ENCODE data around the gene ZNF771.

The ZNF771 gene

DNA sequence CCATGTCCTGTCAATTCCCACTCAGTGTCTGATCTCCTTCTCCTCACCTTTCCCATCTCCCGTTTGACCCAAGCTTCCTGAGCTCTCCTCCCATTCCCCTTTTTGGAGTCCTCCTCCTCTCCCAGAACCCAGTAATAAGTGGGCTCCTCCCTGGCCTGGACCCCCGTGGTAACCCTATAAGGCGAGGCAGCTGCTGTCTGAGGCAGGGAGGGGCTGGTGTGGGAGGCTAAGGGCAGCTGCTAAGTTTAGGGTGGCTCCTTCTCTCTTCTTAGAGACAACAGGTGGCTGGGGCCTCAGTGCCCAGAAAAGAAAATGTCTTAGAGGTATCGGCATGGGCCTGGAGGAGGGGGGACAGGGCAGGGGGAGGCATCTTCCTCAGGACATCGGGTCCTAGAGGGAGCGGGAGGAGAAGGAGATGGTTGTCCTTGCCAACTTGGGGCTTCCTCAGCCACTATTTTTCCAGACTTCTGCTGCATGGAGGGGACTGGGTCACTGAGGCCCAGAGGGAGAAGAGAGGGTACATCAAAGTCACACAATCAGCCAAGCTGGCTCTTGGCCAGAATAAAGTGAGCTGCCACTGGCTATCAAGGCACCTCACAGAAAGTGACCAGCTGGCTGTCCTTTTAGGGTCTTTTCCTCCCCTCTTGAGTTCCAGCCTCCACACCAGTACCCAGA lies 35.2 kb upstream of the ZNF771 start:
- peak overlapping the region in 1 of 2 donors; percentile 88 for H3K27ac ChIP-seq
- no peaks in the 10 kb centered on the region for H3K9me3 ChIP-seq
- DNase-seq = peak in 1 of 2 donors; percentile 61
- peaks cover 0 to 33% (median 24%) of the 10 kb centered on the region in 4 donors for H3K4me1 ChIP-seq
- H3K4me3 ChIP-seq = no peak overlapping the region
- peaks cover 0 to 3% of the 10 kb centered on the region in 2 donors for H3K27me3 ChIP-seq
- H3K36me3 ChIP-seq = no peaks in the 10 kb centered on the region
- intact Hi-C loops (cut with DNase I; ENCODE audit: low total_unique reads) = no loop called here
- TF ChIP-seq, protein P1, sequence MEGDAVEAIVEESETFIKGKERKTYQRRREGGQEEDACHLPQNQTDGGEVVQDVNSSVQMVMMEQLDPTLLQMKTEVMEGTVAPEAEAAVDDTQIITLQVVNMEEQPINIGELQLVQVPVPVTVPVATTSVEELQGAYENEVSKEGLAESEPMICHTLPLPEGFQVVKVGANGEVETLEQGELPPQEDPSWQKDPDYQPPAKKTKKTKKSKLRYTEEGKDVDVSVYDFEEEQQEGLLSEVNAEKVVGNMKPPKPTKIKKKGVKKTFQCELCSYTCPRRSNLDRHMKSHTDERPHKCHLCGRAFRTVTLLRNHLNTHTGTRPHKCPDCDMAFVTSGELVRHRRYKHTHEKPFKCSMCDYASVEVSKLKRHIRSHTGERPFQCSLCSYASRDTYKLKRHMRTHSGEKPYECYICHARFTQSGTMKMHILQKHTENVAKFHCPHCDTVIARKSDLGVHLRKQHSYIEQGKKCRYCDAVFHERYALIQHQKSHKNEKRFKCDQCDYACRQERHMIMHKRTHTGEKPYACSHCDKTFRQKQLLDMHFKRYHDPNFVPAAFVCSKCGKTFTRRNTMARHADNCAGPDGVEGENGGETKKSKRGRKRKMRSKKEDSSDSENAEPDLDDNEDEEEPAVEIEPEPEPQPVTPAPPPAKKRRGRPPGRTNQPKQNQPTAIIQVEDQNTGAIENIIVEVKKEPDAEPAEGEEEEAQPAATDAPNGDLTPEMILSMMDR (IDR thresholded peaks at IDR 0.05) = no peak

DNA sequence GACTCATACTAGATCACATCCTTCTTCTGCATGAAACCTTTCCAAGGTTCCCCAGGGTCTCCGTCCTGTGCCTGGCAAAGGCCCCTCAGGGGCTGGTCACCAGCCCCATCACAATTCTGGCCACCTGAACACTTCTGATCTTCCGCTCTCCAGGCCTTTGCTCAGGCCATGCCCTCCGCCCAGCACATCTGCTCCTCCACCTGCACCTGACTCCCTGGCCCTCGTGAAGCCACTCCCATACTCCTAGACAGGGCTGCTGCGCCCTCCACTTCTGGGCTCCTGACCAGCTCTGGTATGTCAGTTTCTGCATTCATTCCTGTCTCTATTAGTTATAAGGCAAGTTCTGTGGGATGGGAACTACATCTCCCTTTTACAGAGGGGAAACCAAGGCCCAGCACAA lies 34.7 kb upstream of the ZNF771 start:
- TF ChIP-seq, protein P1 (IDR thresholded peaks at IDR 0.05) = no peak
- H3K4me1 ChIP-seq = peaks cover 0 to 32% (median 22%) of the 10 kb centered on the region in 4 donors
- intact Hi-C loops (cut with DNase I; ENCODE audit: low total_unique reads) = no loop called here
- no peak for DNase-seq
- H3K36me3 ChIP-seq = no peaks in the 10 kb centered on the region
- H3K27me3 ChIP-seq = peaks cover 0 to 3% of the 10 kb centered on the region in 2 donors
- H3K4me3 ChIP-seq = no peak overlapping the region
- H3K9me3 ChIP-seq = no peaks in the 10 kb centered on the region
- no peak overlapping the region for H3K27ac ChIP-seq

DNA sequence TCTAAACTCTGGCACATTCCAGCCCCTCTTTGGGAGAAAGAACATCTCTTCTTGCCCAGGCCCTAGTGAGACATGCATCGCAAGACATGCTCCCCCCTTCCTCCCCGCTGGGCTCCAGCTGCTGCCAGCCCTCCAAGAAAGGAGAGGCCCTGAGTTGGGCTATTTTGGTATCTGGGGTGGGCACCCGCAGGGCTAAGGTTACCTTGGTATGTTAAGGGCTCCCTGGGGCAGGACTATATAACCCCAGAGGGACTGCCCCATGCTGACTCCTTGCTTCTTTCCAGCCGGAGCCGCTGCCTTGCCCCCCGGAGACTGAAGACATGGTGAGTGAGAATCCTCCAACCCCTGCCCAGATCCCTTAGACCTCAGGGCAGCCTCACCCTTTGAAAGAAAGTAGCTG lies 32.9 kb upstream of the ZNF771 start, which contains the start of gene MYL11:
Gene MYL11 (plus strand): TSS at position 265 of the 400 bp plus-strand sequence. CDS start 56 bp downstream, at position 321.
- Histone ChIP-seq H3K4me1 (peaks cover 0 to 28% (median 16%) of the 10 kb centered on the region in 4 donors), H3K36me3 (no peaks in the 10 kb centered on the region), H3K27me3 (peaks cover 0 to 3% of the 10 kb centered on the region in 2 donors), H3K27ac (no peak within 1 kb of the TSS), H3K4me3 (no peak within 1 kb of the TSS), H3K9me3 (no peaks in the 10 kb centered on the region)
- no peak for DNase-seq
- intact Hi-C loops (cut with DNase I; ENCODE audit: low total_unique reads) = no loop called here
- TF ChIP-seq, protein P1 (IDR thresholded peaks at IDR 0.05) = no peak

DNA sequence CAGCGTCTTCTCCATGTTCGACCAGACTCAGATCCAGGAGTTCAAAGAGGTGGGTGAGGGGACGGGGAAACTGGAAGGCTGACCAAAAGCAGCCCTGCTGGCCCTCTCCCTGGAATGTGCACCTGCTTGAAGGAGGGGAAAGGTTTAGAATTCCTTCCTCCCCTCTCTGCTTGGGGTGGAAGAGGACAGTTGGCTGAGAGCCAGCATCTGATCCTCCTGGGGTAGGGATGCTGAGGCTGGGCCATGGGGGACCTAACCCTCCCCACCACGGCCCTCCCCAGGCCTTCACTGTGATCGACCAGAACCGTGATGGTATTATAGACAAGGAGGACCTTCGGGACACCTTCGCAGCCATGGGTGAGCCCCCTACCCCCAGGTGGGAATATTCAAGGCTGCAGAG lies 31.5 kb upstream of the ZNF771 start:
- Histone ChIP-seq H3K27me3 (no peaks in the 10 kb centered on the region), H3K36me3 (no peaks in the 10 kb centered on the region), H3K4me1 (peaks cover 0 to 31% (median 17%) of the 10 kb centered on the region in 4 donors), H3K9me3 (no peaks in the 10 kb centered on the region), H3K4me3 (no peak overlapping the region), H3K27ac (no peak overlapping the region)
- TF ChIP-seq, protein P1 (IDR thresholded peaks at IDR 0.05) = no peak
- intact Hi-C loops (cut with DNase I; ENCODE audit: low total_unique reads) = no loop called here
- DNase-seq = peak in 1 of 2 donors; percentile 65

DNA sequence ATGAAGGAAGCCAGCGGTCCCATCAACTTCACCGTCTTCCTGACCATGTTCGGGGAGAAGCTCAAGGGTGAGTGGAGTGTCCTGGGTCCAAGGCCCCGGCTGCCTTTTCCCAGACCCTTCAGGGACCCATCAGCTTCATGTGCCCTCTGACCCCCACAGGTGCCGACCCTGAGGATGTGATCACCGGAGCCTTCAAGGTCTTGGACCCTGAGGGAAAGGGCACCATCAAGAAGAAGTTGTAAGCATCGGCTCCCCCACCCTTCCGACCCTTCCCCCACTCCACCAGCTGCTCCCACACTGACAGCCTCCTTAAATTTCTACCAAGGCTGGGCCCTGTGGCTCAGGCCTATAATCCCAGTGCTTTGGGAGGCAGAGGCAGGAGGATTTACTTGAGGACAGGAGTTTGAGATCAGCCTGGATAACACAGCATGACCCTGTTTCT lies 30.9 kb upstream of the ZNF771 start:
- H3K27ac ChIP-seq = peak overlapping the region; percentile 99 to 100
- DNase-seq = peak in 1 of 2 donors; percentile 64
- H3K36me3 ChIP-seq = no peaks in the 10 kb centered on the region
- no peaks in the 10 kb centered on the region for H3K9me3 ChIP-seq
- peaks cover 0 to 27% (median 15%) of the 10 kb centered on the region in 4 donors for H3K4me1 ChIP-seq
- no peak overlapping the region for H3K4me3 ChIP-seq
- H3K27me3 ChIP-seq = no peaks in the 10 kb centered on the region
- intact Hi-C loops (cut with DNase I; ENCODE audit: low total_unique reads) = no loop called here
- TF ChIP-seq, protein P1 (IDR thresholded peaks at IDR 0.05) = no peak
